Smooth muscle cell (in vitro differentiated cells): ENCODE measurements around the gene CXCL1. TPM values are rescaled to one million over a fixed set of nuclear protein-coding genes. Genes with fewer than 3 reads are reported as not detected.

Experiments used
- DNase-seq: peaks from one replicate; lab custom pipeline; 2025; ENCODE audit not compliant: unreplicated experiment; lab: John Stamatoyannopoulos, UW
- H2AFZ ChIP-seq: fragments of 200-600 bp; sonication (generic); 2 replicates; pipeline ENCODE4 v1.6.0; 2016; ENCODE audit warnings: antibody characterized with exemption, low read depth, mild to moderate bottlenecking
- H3F3A ChIP-seq: fragments of 200-600 bp; sonication (generic); 2 replicates; pipeline ENCODE4 v1.6.0; 2017; ENCODE audit warnings: antibody characterized with exemption, low read depth
- H3K27ac ChIP-seq: fragments of 200-600 bp; sonication (generic); 2 replicates; pipeline ENCODE4 v1.5.1; 2016; ENCODE audit warnings: low read depth, mild to moderate bottlenecking
- H3K27me3 ChIP-seq: fragments of 200-600 bp; sonication (generic); 2 replicates; pipeline ENCODE4 v1.6.1; 2016; ENCODE audit warnings: low read depth, mild to moderate bottlenecking
- H3K36me3 ChIP-seq: fragments of 200-600 bp; sonication (generic); 2 replicates; pipeline ENCODE4 v1.5.1; 2016; ENCODE audit warnings: low read depth
- H3K4me1 ChIP-seq: fragments of 200-600 bp; sonication (generic); 2 replicates; pipeline ENCODE4 v1.5.1; 2016; ENCODE audit warnings: low read depth
- H3K4me2 ChIP-seq: fragments of 200-600 bp; sonication (generic); 2 replicates; pipeline ENCODE4 v1.6.0; 2016; ENCODE audit warnings: mild to moderate bottlenecking
- H3K4me3 ChIP-seq: fragments of 200-600 bp; sonication (generic); 2 replicates; pipeline ENCODE4 v1.5.1; 2016; ENCODE audit warnings: mild to moderate bottlenecking
- H3K79me2 ChIP-seq: fragments of 200-600 bp; sonication (generic); 2 replicates; pipeline ENCODE4 v1.6.0; 2016; ENCODE audit warnings: low read depth, mild to moderate bottlenecking
- H3K9ac ChIP-seq: fragments of 200-600 bp; sonication (generic); 2 replicates; pipeline ENCODE4 v1.6.0; 2016; ENCODE audit warnings: low read depth
- H3K9me3 ChIP-seq: fragments of 200-600 bp; sonication (generic); replicated peaks from 2 replicates; pipeline ENCODE4 v1.5.1; 2016; ENCODE audit warnings: low read depth
- H4K20me1 ChIP-seq: fragments of 200-600 bp; sonication (generic); 2 replicates; pipeline ENCODE4 v1.6.0; 2016; ENCODE audit warnings: low read depth
- CTCF ChIP-seq: fragments of 200-600 bp; sonication (generic); IDR thresholded peaks from 2 replicates; pipeline ENCODE4 v1.5.1; 2017; ENCODE audit warnings: borderline replicate concordance, mild to moderate bottlenecking, antibody characterized with exemption; ENCODE audit not compliant: insufficient read depth, poor library complexity, severe bottlenecking
- WGBS: methylation state at CpG from one replicate; pipeline ENCODE4 v1.1.7; 2016; ENCODE audit warnings: low lambda C conversion rate; 5-methylcytosine and 5-hydroxymethylcytosine counted together
- polyA plus RNA-seq: library from polyadenylated mRNA; unstranded; fragments of >200 nt; fragmentation: Nextera tagmentation; extraction: Ambion mirVana; gene quantifications from 2 replicates; pipeline ENCODE4 v1.2.1, GENCODE V29; 2016
- total RNA-seq: library from RNA; depleted of rRNA; stranded (reverse); fragments of >200 nt; gene quantifications from 2 replicates; pipeline ENCODE4 v1.2.3, GENCODE V29; 2014

CXCL1 gene
- total and polyA plus RNA-seq, 2 experiments from 2014 or later = 20.9 to 23.2 TPM

- Histone ChIP-seq H3K4me2 (no peak overlapping the region), H4K20me1 (no peaks in the 10 kb centered on the region), H3K79me2 (no peaks in the 10 kb centered on the region), H3K9me3 (peaks cover 7% of the 10 kb centered on the region), H3K4me3 (no peak overlapping the region), H2AFZ (no peak overlapping the region), H3F3A (no peaks in the 10 kb centered on the region), H3K4me1 (no peaks in the 10 kb centered on the region), H3K27me3 (no peaks in the 10 kb centered on the region), H3K9ac (no peak overlapping the region), H3K27ac (no peak overlapping the region), H3K36me3 (peaks cover 3% of the 10 kb centered on the region)
- TF ChIP-seq CTCF = no peak
- no peak for DNase-seq
Observed at GRCh38 chr4:73822812-73823504, 46.2 kb upstream of the CXCL1 start.

DNA sequence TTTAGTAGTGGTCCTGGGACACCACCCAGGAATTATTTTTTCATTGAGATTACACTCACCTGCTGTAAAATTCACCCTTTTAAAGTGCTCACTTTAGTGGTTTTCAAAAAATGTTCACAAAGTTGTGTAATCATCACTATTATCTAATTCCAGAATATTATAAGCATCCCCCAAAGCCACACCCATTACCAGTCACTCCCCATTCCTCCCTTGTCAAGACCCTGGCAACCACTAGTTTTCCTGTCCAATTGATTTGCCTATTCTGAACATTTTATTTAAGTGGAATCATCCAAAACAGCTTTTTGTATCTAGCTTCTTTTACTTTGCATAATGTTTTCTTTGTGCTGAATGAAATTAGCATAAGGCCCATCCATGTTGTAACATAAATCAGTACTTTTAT is 45.4 kb upstream of the CXCL1 start:
- DNase-seq = no peak
- peaks cover 8% of the 10 kb centered on the region for H3K9me3 ChIP-seq
- no peak overlapping the region for H2AFZ ChIP-seq
- H3K36me3 ChIP-seq = peaks cover 3% of the 10 kb centered on the region
- no peak overlapping the region for H3K4me2 ChIP-seq
- no peaks in the 10 kb centered on the region for H4K20me1 ChIP-seq
- no peaks in the 10 kb centered on the region for H3F3A ChIP-seq
- no peaks in the 10 kb centered on the region for H3K27me3 ChIP-seq
- H3K27ac ChIP-seq = no peak overlapping the region
- TF ChIP-seq CTCF = no peak
- H3K4me3 ChIP-seq = no peak overlapping the region
- no peaks in the 10 kb centered on the region for H3K79me2 ChIP-seq
- no peak overlapping the region for H3K9ac ChIP-seq
- H3K4me1 ChIP-seq = no peaks in the 10 kb centered on the region

DNA sequence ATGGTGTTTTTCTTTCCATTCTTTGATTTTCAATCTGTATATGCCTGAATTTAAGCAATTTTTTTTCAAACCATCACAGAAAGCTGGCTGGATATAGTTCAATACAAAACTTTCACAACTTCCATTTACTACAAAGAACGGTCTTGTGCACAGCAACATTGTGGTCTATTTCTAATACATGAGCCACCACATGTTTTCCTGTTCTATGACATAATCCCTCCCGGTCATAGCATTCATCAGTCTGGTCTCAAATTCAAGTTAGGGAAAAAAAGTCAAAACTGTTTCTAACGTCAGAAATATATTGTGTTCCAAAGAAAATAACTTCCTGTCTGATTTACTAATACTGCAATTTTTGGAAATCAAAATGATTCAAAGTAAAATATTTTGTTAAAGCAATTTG is 40.2 kb upstream of the CXCL1 start:
- no peaks in the 10 kb centered on the region for H4K20me1 ChIP-seq
- H3K4me3 ChIP-seq = no peak overlapping the region
- no peak overlapping the region for H3K27ac ChIP-seq
- TF ChIP-seq CTCF = no peak
- no peaks in the 10 kb centered on the region for H3K27me3 ChIP-seq
- no peaks in the 10 kb centered on the region for H3K79me2 ChIP-seq
- H3K9me3 ChIP-seq = peaks cover 8% of the 10 kb centered on the region
- no peaks in the 10 kb centered on the region for H3K4me1 ChIP-seq
- no peak overlapping the region for H3K4me2 ChIP-seq
- H3K36me3 ChIP-seq = peaks cover 3% of the 10 kb centered on the region
- no peaks in the 10 kb centered on the region for H3F3A ChIP-seq
- H2AFZ ChIP-seq = no peak overlapping the region
- H3K9ac ChIP-seq = no peak overlapping the region
- 48% methylated on average over 3 of the region's 3 CpGs for WGBS
- no peak for DNase-seq

DNA sequence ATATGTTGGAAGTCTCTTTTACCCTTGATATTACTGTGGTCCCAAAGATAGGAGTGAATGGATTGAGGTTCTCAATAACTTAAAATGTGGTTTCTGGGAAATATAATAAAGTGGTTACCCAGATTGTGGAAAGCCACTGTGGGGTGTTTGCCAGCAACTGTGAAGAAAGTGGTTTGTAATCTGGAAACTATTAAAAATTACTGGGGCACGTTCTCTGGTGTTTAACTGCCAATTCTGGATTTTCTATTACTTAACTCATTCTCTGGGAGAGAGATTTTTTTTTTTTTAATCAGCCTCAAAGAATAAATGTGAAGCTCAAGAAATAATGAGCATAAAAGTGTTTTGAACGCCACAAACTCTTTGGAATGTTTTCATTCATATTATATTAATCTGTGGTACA is 37.6 kb upstream of the CXCL1 start:
- Histone ChIP-seq H3K27me3 (peaks cover 5% of the 10 kb centered on the region), H3F3A (no peaks in the 10 kb centered on the region), H3K79me2 (no peaks in the 10 kb centered on the region), H3K4me2 (no peak overlapping the region), H3K4me1 (no peaks in the 10 kb centered on the region), H2AFZ (no peak overlapping the region), H3K36me3 (peaks cover 3% of the 10 kb centered on the region), H3K9me3 (peaks cover 8% of the 10 kb centered on the region), H3K4me3 (no peak overlapping the region), H3K27ac (peak overlapping the region; percentile 30), H3K9ac (no peak overlapping the region), H4K20me1 (no peaks in the 10 kb centered on the region)
- WGBS = 78% methylated on average over 2 of the region's 2 CpGs
- DNase-seq = no peak
- no peak for TF ChIP-seq CTCF
